ENCODE data around the gene CRP. TPM values are rescaled to one million over a fixed set of nuclear protein-coding genes. Genes with fewer than 3 reads are reported as not detected.

Gene CRP
- total RNA-seq, 4 donors from 2014 or later, result 13.2 TPM; not detected in 3

- H3K27ac ChIP-seq, result no peak overlapping the region
- 50% methylated on average over 4 of the region's 4 CpGs for WGBS
These were observed 37.8 kb upstream of the CRP start for GRCh38 chr1:159752135-159752580.

GRCh38 chr1:159751031-159751430 is 36.6 kb upstream of the CRP start:
- no peaks in the 10 kb centered on the region for H3K9me3 ChIP-seq
- no peaks in the 10 kb centered on the region for H3K36me3 ChIP-seq
- H3K4me3 ChIP-seq, result no peak overlapping the region
- peaks cover 5% of the 10 kb centered on the region for H3K27me3 ChIP-seq
- DNase-seq (ENCODE audit: low spot score in 2 of 2), result no peak
- TF ChIP-seq POLR2AphosphoS5 (IDR thresholded peaks at IDR 0.05), result no peak
- no peak for TF ChIP-seq POLR2A (IDR thresholded peaks at IDR 0.05)
- no peak for TF ChIP-seq CTCF (IDR thresholded peaks at IDR 0.05)
- no peak for TF ChIP-seq EP300 (IDR thresholded peaks at IDR 0.05)
- peaks cover 2% of the 10 kb centered on the region for H3K4me1 ChIP-seq
- H3K27ac ChIP-seq, result no peak overlapping the region

More at GRCh38 chr1:159752135-159752580, 37.8 kb upstream of the CRP start:
- Histone ChIP-seq H3K9me3 (no peaks in the 10 kb centered on the region), H3K36me3 (no peaks in the 10 kb centered on the region), H3K27me3 (peaks cover 5% of the 10 kb centered on the region), H3K4me3 (no peak overlapping the region), H3K4me1 (peaks cover 2% of the 10 kb centered on the region)
- peak; percentile 88 to 93 for DNase-seq (ENCODE audit: low spot score in 2 of 2)
- no peak for TF ChIP-seq EP300 (IDR thresholded peaks at IDR 0.05)
- peak in 2 of 3 donors; percentile 88 to 98 for TF ChIP-seq POLR2AphosphoS5 (IDR thresholded peaks at IDR 0.05)

GRCh38 chr1:159750621-159751020 is 36.2 kb upstream of the CRP start:
- Histone ChIP-seq H3K36me3 (no peaks in the 10 kb centered on the region), H3K9me3 (no peaks in the 10 kb centered on the region), H3K4me3 (no peak overlapping the region), H3K4me1 (peaks cover 2% of the 10 kb centered on the region), H3K27ac (no peak overlapping the region), H3K27me3 (peaks cover 5% of the 10 kb centered on the region)
- no peak for DNase-seq (ENCODE audit: low spot score in 2 of 2)
- TF ChIP-seq POLR2A (IDR thresholded peaks at IDR 0.05) (no peak), EP300 (IDR thresholded peaks at IDR 0.05) (no peak)

GRCh38 chr1:159749630-159750029 is 35.2 kb upstream of the CRP start:
- Histone ChIP-seq H3K4me3 (no peak overlapping the region), H3K9me3 (no peaks in the 10 kb centered on the region), H3K27ac (no peak overlapping the region), H3K36me3 (no peaks in the 10 kb centered on the region), H3K4me1 (peaks cover 2% of the 10 kb centered on the region), H3K27me3 (peaks cover 5% of the 10 kb centered on the region)
- DNase-seq (ENCODE audit: low spot score in 2 of 2), result no peak
- WGBS, result 74% methylated on average over 2 of the region's 2 CpGs
- TF ChIP-seq EP300 (IDR thresholded peaks at IDR 0.05) (no peak), CTCF (IDR thresholded peaks at IDR 0.05) (no peak), POLR2AphosphoS5 (IDR thresholded peaks at IDR 0.05) (no peak), POLR2A (IDR thresholded peaks at IDR 0.05) (no peak)

GRCh38 chr1:159748370-159748769 is 34.0 kb upstream of the CRP start:
- 81% methylated on average over 1 of the region's 1 CpG for WGBS
- Histone ChIP-seq H3K36me3 (no peaks in the 10 kb centered on the region), H3K4me3 (no peak overlapping the region), H3K27me3 (no peaks in the 10 kb centered on the region), H3K27ac (no peak overlapping the region), H3K4me1 (peaks cover 2% of the 10 kb centered on the region), H3K9me3 (no peaks in the 10 kb centered on the region)
- TF ChIP-seq POLR2AphosphoS5 (IDR thresholded peaks at IDR 0.05), result no peak
- no peak for TF ChIP-seq POLR2A (IDR thresholded peaks at IDR 0.05)
- no peak for TF ChIP-seq CTCF (IDR thresholded peaks at IDR 0.05)
- no peak for TF ChIP-seq EP300 (IDR thresholded peaks at IDR 0.05)
- DNase-seq (ENCODE audit: low spot score in 2 of 2), result no peak

GRCh38 chr1:159746666-159747065 is 32.3 kb upstream of the CRP start:
- Histone ChIP-seq H3K4me1 (no peaks in the 10 kb centered on the region), H3K9me3 (no peaks in the 10 kb centered on the region), H3K27me3 (no peaks in the 10 kb centered on the region), H3K36me3 (no peaks in the 10 kb centered on the region), H3K27ac (no peak overlapping the region), H3K4me3 (no peak overlapping the region)
- 51% methylated on average over 3 of the region's 3 CpGs for WGBS
- TF ChIP-seq EP300 (IDR thresholded peaks at IDR 0.05), result no peak
- TF ChIP-seq POLR2AphosphoS5 (IDR thresholded peaks at IDR 0.05), result no peak
- TF ChIP-seq POLR2A (IDR thresholded peaks at IDR 0.05), result no peak
- no peak for TF ChIP-seq CTCF (IDR thresholded peaks at IDR 0.05)
- DNase-seq (ENCODE audit: low spot score in 2 of 2), result no peak

All from suprapubic skin (tissue), 4 donors.